ENCODE results near the gene VEGFC.

GRCh38 chr4:176758323-176758722 lies 34.4 kb downstream of the VEGFC start:
- TF ChIP-seq CTCF (optimal IDR thresholded peaks at IDR 0.05 in 1 of 3, IDR thresholded peaks at IDR 0.05 in 1 of 3, conservative IDR thresholded peaks at IDR 0.05 in 1 of 3; ENCODE audit: extremely low read depth in 1 of 3, insufficient read depth in 2 of 3, low read length in 3 of 3): no peak
- TF ChIP-seq EZH2 (IDR thresholded peaks at IDR 0.05; ENCODE audit: low read length): no peak

All from keratinocyte (primary cell).